ENCODE data around the gene LBP. TPM values are rescaled to one million over a fixed set of nuclear protein-coding genes. Genes with fewer than 3 reads are reported as not detected.

The LBP gene
- total RNA-seq, 1 experiment from 2014 or later, result 0.37 TPM

GRCh38 chr20:38300438-38300837, 45.8 kb upstream of the LBP start:
- POLR2A ChIA-PET, result interaction anchor here (0.6 kb wide), 1 partner anchor 13 kb away, joined by 3 read pairs; no protein-coding TSS in a partner anchor
- Mint-ChIP-seq H3K4me3 (no peak overlapping the region), H3K36me3 (no peaks in the 10 kb centered on the region), H3K9me3 (no peaks in the 10 kb centered on the region), H3K27ac (no peak overlapping the region), H3K4me1 (peaks cover 11% of the 10 kb centered on the region), H3K27me3 (ENCODE audit: low read depth) (no peaks in the 10 kb centered on the region)
- CTCF ChIA-PET, result interaction anchor here (1.0 to 2.5 kb wide), 10 partner anchors 8 to 227 kb away, joined by 3 to 13 read pairs (median 5); no protein-coding TSS in a partner anchor
- ATAC-seq, result no peak
- no peak for DNase-seq (ENCODE audit: low spot score)
- no peak for TF ChIP-seq SP1 (CRISPR knock-in tag; conservative IDR thresholded peaks at IDR 0.05)
- TF ChIP-seq RORB (CRISPR knock-in tag; IDR thresholded peaks at IDR 0.05), result no peak
- no peak for TF ChIP-seq E2F4 (CRISPR knock-in tag; IDR thresholded peaks at IDR 0.05; ENCODE audit: borderline replicate concordance, low read depth)

- Mint-ChIP-seq H3K4me1 (peaks cover 11% of the 10 kb centered on the region), H3K9me3 (no peaks in the 10 kb centered on the region), H3K36me3 (no peaks in the 10 kb centered on the region), H3K27me3 (ENCODE audit: low read depth) (no peaks in the 10 kb centered on the region), H3K27ac (no peak overlapping the region), H3K4me3 (no peak overlapping the region)
- DNase-seq (ENCODE audit: low spot score), result no peak
- TF ChIP-seq FOXJ3 (CRISPR knock-in tag; IDR thresholded peaks at IDR 0.05; ENCODE audit: borderline replicate concordance) (no peak), ZNF121 (CRISPR knock-in tag; IDR thresholded peaks at IDR 0.05) (no peak), FOXP1 (CRISPR knock-in tag; IDR thresholded peaks at IDR 0.05; ENCODE audit: borderline replicate concordance) (no peak), ZNF232 (CRISPR knock-in tag; IDR thresholded peaks at IDR 0.05) (no peak), CREB1 (CRISPR knock-in tag; IDR thresholded peaks at IDR 0.05) (no peak), ZBTB43 (CRISPR knock-in tag; IDR thresholded peaks at IDR 0.05) (no peak), PREB (CRISPR knock-in tag; IDR thresholded peaks at IDR 0.05; ENCODE audit: borderline replicate concordance) (no peak), ARID4B (CRISPR knock-in tag; IDR thresholded peaks at IDR 0.05; ENCODE audit: borderline replicate concordance) (no peak), IRF2 (CRISPR knock-in tag; IDR thresholded peaks at IDR 0.05; ENCODE audit: borderline replicate concordance, low read depth) (no peak), JUN (CRISPR knock-in tag; IDR thresholded peaks at IDR 0.05) (no peak), SP1 (CRISPR knock-in tag; conservative IDR thresholded peaks at IDR 0.05) (no peak), ZNF425 (CRISPR knock-in tag; conservative IDR thresholded peaks at IDR 0.05) (no peak), SMAD3 (CRISPR knock-in tag; IDR thresholded peaks at IDR 0.05; ENCODE audit: borderline replicate concordance) (no peak), NFYB (CRISPR knock-in tag; conservative IDR thresholded peaks at IDR 0.05; ENCODE audit: low read depth) (no peak), E2F1 (CRISPR knock-in tag; IDR thresholded peaks at IDR 0.05) (no peak), ZNF512 (CRISPR knock-in tag; IDR thresholded peaks at IDR 0.05; ENCODE audit: borderline replicate concordance) (no peak), ZNF263 (CRISPR knock-in tag; IDR thresholded peaks at IDR 0.05; ENCODE audit: low read depth) (no peak), ZNF671 (CRISPR knock-in tag; IDR thresholded peaks at IDR 0.05) (no peak)
- ChIA-PET CTCF (interaction anchor here (0.7 to 2.1 kb wide), 3 partner anchors 10 to 244 kb away, joined by 3 to 7 read pairs (median 3); no protein-coding TSS in a partner anchor), POLR2A (interaction anchor here (0.7 kb wide), 1 partner anchor 117 kb away, joined by 3 read pairs; no protein-coding TSS in a partner anchor)
- no peak for ATAC-seq
Observed at GRCh38 chr20:38301309-38301708, 45.0 kb upstream of the LBP start.

Data from WTC11 (cell line).